Common myeloid progenitor, CD34-positive (primary cell): ENCODE results near the gene SEH1L.

Source experiments
- CTCF ChIA-PET: fragments of 350-600 bp; sonication (Branson Sonifier 250); formaldehyde crosslinking; loops from one replicate; lab custom pipeline; 2021; ENCODE audit warnings: antibody characterized with exemption; lab: Charles Lee
- POLR2A ChIA-PET: fragments of 350-600 bp; sonication (Branson Sonifier 250); formaldehyde crosslinking; loops from one replicate; lab custom pipeline; 2021; ENCODE audit warnings: antibody characterized with exemption; lab: Charles Lee
- DNase-seq, 3 donors: peaks; one replicate each; pipeline versions ENCODE4 v3.0.0 to v3.0.0-alpha.2; 2013
- H3K27ac ChIP-seq, 2 experiments: 1 replicate in 1 of 2; 2 replicates in 1 of 2; pipeline ENCODE4 v1.7.0; 2013; ENCODE audit warnings: inconsistent platforms in 2 of 2, low read length in 2 of 2, mild to moderate bottlenecking in 2 of 2, low read depth in 1 of 2, moderate library complexity in 1 of 2; ENCODE audit not compliant: severe bottlenecking in 2 of 2, insufficient read depth in 1 of 2, poor library complexity in 1 of 2
- H3K27me3 ChIP-seq, 5 experiments: replicated peaks in 2 of 5; 1 replicate in 3 of 5; 2 replicates in 2 of 5; pipeline versions ENCODE4 v1.6.1 to v1.7.0; 2013; ENCODE audit warnings: low read length in 4 of 5, mild to moderate bottlenecking in 2 of 5, moderate library complexity in 2 of 5, inconsistent platforms in 1 of 5; ENCODE audit not compliant: insufficient read depth in 5 of 5, control insufficient read depth in 4 of 5
- H3K36me3 ChIP-seq, 4 experiments: 1 replicate in 2 of 4; 2 replicates in 2 of 4; pipeline versions ENCODE4 v1.6.1 to v1.7.0; 2013; ENCODE audit warnings: low read length in 3 of 4, control low read depth in 1 of 4, mild to moderate bottlenecking in 1 of 4; ENCODE audit not compliant: control insufficient read depth in 4 of 4, insufficient read depth in 4 of 4
- H3K4me1 ChIP-seq, 4 experiments: 1 replicate in 3 of 4; 2 replicates in 1 of 4; pipeline versions ENCODE4 v1.6.1 to v1.7.1; 2013; ENCODE audit warnings: low read length in 3 of 4, mild to moderate bottlenecking in 3 of 4, control low read depth in 1 of 4, inconsistent platforms in 1 of 4, moderate library complexity in 1 of 4; ENCODE audit not compliant: control insufficient read depth in 4 of 4, insufficient read depth in 4 of 4; ENCODE audit errors: control extremely low read depth in 1 of 4
- H3K4me3 ChIP-seq, 7 experiments: 1 replicate in 4 of 7; 2 replicates in 3 of 7; pipeline versions ENCODE4 v1.5.1 to v1.7.0; 2013; ENCODE audit warnings: mild to moderate bottlenecking in 7 of 7, low read length in 6 of 7, moderate library complexity in 6 of 7, inconsistent platforms in 2 of 7, low read depth in 2 of 7, control low read depth in 1 of 7; ENCODE audit not compliant: insufficient read depth in 4 of 7, control insufficient read depth in 1 of 7; ENCODE audit errors: extremely low read depth in 1 of 7
- H3K9me3 ChIP-seq, 5 experiments: 1 replicate in 4 of 5; 2 replicates in 1 of 5; pipeline versions ENCODE4 v1.6.1 to v1.7.1; 2013; ENCODE audit warnings: low read length in 4 of 5, mild to moderate bottlenecking in 2 of 5, inconsistent platforms in 1 of 5, low read depth in 1 of 5, moderate library complexity in 1 of 5; ENCODE audit not compliant: control insufficient read depth in 4 of 5, insufficient read depth in 2 of 5; ENCODE audit errors: control extremely low read depth in 1 of 5
- WGBS: methylation state at CpG from one replicate; pipeline ENCODE4 v1.1.5; 2013; ENCODE audit not compliant: insufficient coverage; 5-methylcytosine and 5-hydroxymethylcytosine counted together

SEH1L gene

DNA sequence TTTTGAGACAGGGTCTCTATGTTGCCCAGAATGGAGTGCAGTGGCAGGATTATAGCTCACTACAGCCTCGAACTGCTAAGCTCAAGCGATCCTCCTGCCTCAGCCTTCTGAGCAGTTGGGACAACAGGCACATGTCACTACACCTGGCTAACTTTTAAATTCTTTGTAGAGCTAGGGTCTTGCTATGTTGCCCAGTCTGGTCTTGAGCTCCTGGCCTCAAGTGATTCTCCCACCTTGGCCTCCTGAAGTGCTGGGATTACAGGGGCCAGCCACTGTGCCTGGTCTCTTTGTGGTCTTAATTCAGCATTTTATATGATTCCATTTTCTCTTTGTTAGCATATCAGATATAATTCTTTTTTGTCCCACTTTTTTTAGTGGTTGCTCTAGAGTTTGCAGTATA, 77.4 kb downstream of the SEH1L start:
- Histone ChIP-seq H3K36me3 (peaks cover 22 to 67% (median 43%) of the 10 kb centered on the region in 4 experiments), H3K27ac (no peak overlapping the region), H3K4me3 (no peak overlapping the region), H3K27me3 (no peaks in the 10 kb centered on the region), H3K9me3 (peaks cover 0 to 6% (median 0%) of the 10 kb centered on the region in 5 experiments), H3K4me1 (no peaks in the 10 kb centered on the region)
- ChIA-PET POLR2A (no interaction called here), CTCF (interaction anchor here (2.9 kb wide), 1 partner anchor 12 kb away, joined by 14 read pairs; no protein-coding TSS in a partner anchor)
- WGBS = 100% methylated on average over 2 of the region's 2 CpGs
- DNase-seq = no peak

DNA sequence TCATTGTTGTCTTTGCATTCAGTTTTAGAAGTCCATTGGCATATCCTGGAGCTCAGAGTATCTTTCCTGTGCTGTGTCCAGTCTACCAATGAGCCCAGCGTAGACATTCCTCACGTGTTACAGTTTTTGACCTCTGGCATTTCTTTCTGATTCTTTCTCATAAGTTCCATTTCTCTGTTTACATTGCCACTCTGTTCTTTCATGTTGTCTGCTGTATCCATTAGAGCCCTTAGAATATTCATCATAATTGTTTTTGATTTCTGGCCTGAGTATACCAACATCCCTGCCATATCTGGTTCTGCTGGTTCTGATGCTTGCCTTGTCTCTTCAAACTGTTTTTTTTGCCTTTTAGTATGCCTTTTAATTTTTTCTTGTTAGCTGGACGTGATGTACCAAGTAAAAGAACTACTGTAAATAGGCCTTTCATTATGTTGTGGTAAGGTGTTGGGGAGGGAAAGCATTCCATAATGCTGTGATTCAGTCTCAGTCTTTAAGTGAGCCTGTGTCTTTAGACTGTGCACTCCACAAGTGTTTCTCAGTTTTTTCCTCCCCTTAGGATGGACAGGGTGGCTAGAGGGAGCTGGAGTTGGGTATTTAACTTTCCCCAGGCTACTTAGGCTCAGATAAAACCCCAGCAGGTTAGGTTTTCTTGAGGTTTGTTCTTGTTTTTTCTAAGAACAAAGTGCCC, 78.9 kb downstream of the SEH1L start:
- Histone ChIP-seq H3K27me3 (no peaks in the 10 kb centered on the region), H3K36me3 (peaks cover 28 to 65% (median 44%) of the 10 kb centered on the region in 4 experiments), H3K4me3 (no peak overlapping the region), H3K27ac (no peak overlapping the region), H3K4me1 (no peaks in the 10 kb centered on the region), H3K9me3 (peaks cover 0 to 6% (median 0%) of the 10 kb centered on the region in 5 experiments)
- CTCF ChIA-PET = no interaction called here
- WGBS = 100% methylated on average over 3 of the region's 3 CpGs
- DNase-seq = no peak
- POLR2A ChIA-PET = no interaction called here

DNA sequence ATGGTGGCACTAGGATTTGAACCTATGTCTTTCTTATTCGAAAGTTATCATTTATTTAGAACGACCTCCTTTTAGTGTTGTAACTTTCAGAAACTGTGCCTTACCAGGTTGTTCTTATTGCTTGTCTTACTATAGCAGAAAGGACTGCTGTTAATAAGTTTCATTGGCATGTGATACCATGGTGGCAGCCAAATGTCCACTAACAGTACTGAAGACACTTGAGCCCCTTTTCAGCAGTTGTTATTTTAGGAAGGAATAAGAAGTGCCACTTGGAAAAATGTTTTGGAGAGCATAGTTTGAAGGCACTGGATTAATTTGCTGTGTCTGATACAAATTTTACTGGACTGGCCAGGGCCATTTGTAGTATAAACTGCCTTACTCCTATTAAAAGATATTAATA, 81.1 kb downstream of the SEH1L start:
- WGBS = 100% methylated on average over 2 of the region's 2 CpGs
- H3K27me3 ChIP-seq = no peaks in the 10 kb centered on the region
- peaks cover 29 to 71% (median 46%) of the 10 kb centered on the region in 4 experiments for H3K36me3 ChIP-seq
- DNase-seq = no peak
- H3K9me3 ChIP-seq = no peaks in the 10 kb centered on the region
- ChIA-PET POLR2A (no interaction called here), CTCF (no interaction called here)
- no peak overlapping the region for H3K4me3 ChIP-seq
- H3K27ac ChIP-seq = no peak overlapping the region
- H3K4me1 ChIP-seq = no peaks in the 10 kb centered on the region

DNA sequence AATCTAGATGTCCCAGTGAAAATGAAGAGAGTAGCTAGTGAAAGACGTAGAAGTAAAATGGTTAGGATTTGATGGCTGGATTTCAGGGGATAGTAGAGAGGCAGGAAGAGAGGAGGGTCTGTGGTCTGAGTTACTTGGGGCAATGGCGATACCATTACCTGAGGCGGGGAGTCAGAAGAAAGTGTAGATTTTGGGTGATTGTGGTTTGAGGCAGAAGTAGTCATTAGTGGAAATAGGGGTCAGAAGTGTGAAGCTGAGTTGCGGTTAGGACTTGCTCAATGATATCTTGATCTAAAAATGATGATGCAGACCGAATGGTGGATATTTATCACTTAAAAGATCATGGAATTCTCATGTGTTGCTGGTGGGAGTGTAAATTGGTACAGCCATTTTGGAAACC, 84.4 kb downstream of the SEH1L start:
- 97% methylated on average over 4 of the region's 5 CpGs for WGBS
- peaks cover 29 to 78% (median 47%) of the 10 kb centered on the region in 4 experiments for H3K36me3 ChIP-seq
- H3K4me1 ChIP-seq = no peaks in the 10 kb centered on the region
- CTCF ChIA-PET = no interaction called here
- H3K4me3 ChIP-seq = no peak overlapping the region
- POLR2A ChIA-PET = no interaction called here
- no peak overlapping the region for H3K27ac ChIP-seq
- H3K9me3 ChIP-seq = no peaks in the 10 kb centered on the region
- no peak for DNase-seq
- no peaks in the 10 kb centered on the region for H3K27me3 ChIP-seq

DNA sequence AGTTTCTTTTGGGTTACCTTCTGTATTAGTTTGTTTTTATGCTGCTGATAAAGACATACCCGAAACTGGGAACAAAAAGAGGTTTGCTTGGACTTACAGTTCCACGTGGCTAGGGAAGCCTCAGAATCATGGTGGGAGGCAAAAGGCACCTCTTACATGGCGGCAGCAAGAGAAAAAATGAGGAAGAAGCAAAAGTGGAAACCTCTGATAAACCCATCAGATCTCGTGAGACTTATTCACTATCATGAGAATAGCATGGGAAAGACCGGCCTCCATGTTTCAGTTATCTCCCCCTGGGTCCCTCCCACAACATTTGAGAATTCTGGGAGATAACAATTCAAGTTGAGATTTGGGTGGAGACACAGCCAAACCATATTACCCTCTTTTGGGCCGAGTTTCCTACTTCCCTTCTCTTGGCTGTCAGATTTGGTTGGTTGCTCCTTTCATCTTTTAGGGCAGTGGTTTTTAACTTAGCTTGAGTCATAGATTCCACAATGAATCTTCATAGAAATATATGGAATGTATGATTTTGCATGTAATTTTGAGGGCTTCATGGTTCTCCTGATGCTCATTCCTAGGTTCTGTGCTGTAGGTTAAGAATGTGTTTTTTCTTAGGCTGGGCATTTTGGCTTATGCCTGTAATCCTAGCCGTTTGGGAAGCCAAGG, 87.6 kb downstream of the SEH1L start:
- no peak overlapping the region for H3K4me3 ChIP-seq
- H3K9me3 ChIP-seq = no peaks in the 10 kb centered on the region
- CTCF ChIA-PET = interaction anchor here (1.1 kb wide), 1 partner anchor 27 kb away, joined by 3 read pairs; no protein-coding TSS in a partner anchor
- H3K27ac ChIP-seq = no peak overlapping the region
- DNase-seq = no peak
- 100% methylated on average over 3 of the region's 7 CpGs for WGBS
- H3K4me1 ChIP-seq = no peaks in the 10 kb centered on the region
- POLR2A ChIA-PET = no interaction called here
- H3K27me3 ChIP-seq = no peaks in the 10 kb centered on the region
- H3K36me3 ChIP-seq = peaks cover 28 to 78% (median 42%) of the 10 kb centered on the region in 4 experiments

DNA sequence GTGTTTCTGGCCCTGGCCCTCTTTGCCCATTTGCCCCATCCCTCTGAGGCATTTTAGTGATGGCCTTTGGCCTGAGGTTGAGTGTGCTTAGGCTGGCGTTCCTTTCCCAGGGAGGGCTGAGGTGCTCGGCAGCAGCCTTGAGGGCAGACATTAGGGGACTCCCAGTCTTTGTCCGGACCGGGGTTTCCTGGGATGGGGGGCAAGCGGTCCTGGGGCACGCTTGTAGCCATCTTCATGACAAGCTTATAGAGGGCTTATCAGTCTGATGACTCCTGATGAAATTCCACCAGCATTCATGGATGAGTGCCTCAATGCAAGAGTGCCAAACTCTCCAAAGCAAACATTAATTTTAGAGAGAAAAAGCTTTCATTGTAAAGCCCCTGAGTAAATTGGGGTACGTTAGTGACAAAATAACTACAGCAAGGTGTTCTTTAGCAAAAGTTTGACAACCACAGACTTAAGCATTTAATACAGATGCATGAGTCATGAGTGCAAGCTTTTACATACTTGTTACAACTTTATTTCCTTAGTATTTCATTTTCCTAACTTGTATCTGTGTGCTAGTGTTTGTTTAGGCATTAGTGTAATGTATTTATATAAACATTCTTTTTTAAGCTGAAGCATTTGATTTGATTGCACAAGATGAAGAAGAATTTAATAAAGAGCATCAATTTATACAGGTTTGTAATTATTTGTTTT, 89.0 kb downstream of the SEH1L start:
- H3K36me3 ChIP-seq = peaks cover 22 to 72% (median 37%) of the 10 kb centered on the region in 4 experiments
- no peak overlapping the region for H3K27ac ChIP-seq
- no peaks in the 10 kb centered on the region for H3K27me3 ChIP-seq
- WGBS = 98% methylated on average over 6 of the region's 7 CpGs
- H3K9me3 ChIP-seq = no peaks in the 10 kb centered on the region
- no peak overlapping the region for H3K4me3 ChIP-seq
- DNase-seq = no peak
- no peaks in the 10 kb centered on the region for H3K4me1 ChIP-seq
- ChIA-PET CTCF (interaction anchor here (0.5 kb wide), 2 partner anchors 46 to 575 kb away, joined by 3 read pairs; no protein-coding TSS in a partner anchor), POLR2A (no interaction called here)
